Measurements from ENCODE around the gene MCEMP1. TPM values are rescaled to one million over a fixed set of nuclear protein-coding genes. Genes with fewer than 3 reads are reported as not detected.

The MCEMP1 gene
- total and polyA plus RNA-seq, 2 of the 13 experiments (the other 11 are each of a cell fraction or from before 2014, with no cell fraction given), result not detected

DNA sequence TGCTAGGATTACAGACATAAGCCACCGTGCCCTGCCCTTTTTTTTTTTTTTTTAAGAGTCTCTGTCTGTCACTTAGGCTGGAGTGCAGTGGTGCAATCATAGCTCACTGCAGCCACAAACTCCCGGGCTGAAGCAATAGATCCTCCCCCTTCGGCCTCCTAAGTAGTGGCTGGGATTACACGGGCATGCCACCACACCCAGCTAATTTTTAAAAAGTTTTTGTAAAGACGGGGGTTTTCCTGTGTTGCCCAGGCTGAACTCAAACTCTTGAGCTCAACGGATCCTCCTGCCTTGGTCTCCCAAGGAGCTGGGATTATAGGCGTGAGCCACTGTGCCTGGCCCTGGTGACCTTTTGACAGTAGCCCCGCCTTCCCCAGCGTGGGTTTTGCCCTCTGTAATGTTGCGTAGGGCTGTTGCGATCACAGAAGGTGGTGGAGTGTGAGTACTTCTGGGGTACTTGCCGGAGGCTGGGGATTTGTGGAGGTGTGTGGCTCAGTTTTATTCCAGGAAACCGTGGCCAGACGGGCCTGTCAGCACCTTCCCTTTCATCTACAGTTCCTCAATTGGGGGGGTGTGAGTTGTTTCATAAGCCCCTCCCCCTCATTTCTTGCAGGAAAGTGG lies 19.6 kb upstream of the MCEMP1 start (continued):
- TF ChIP-seq, protein P1, sequence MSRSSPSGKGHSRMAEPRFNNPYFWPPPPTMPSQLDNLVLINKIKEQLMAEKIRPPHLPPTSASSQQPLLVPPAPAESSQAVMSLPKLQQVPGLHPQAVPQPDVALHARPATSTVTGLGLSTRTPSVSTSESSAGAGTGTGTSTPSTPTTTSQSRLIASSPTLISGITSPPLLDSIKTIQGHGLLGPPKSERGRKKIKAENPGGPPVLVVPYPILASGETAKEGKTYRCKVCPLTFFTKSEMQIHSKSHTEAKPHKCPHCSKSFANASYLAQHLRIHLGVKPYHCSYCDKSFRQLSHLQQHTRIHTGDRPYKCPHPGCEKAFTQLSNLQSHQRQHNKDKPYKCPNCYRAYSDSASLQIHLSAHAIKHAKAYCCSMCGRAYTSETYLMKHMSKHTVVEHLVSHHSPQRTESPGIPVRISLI (CRISPR knock-in tag; IDR thresholded peaks at IDR 0.05; ENCODE audit: borderline replicate concordance), result peak; percentile 71; the same call in 1 of the 2 replicates
- TF ChIP-seq ZNF850 (CRISPR knock-in tag; conservative IDR thresholded peaks at IDR 0.05), result no peak
- TF ChIP-seq, protein P2, sequence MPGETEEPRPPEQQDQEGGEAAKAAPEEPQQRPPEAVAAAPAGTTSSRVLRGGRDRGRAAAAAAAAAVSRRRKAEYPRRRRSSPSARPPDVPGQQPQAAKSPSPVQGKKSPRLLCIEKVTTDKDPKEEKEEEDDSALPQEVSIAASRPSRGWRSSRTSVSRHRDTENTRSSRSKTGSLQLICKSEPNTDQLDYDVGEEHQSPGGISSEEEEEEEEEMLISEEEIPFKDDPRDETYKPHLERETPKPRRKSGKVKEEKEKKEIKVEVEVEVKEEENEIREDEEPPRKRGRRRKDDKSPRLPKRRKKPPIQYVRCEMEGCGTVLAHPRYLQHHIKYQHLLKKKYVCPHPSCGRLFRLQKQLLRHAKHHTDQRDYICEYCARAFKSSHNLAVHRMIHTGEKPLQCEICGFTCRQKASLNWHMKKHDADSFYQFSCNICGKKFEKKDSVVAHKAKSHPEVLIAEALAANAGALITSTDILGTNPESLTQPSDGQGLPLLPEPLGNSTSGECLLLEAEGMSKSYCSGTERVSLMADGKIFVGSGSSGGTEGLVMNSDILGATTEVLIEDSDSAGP (CRISPR knock-in tag; IDR thresholded peaks at IDR 0.05; ENCODE audit: borderline replicate concordance), result no peak
- TF ChIP-seq ZSCAN21 (CRISPR knock-in tag; IDR thresholded peaks at IDR 0.05; ENCODE audit: borderline replicate concordance), result no peak
- TF ChIP-seq MIER3 (CRISPR knock-in tag; IDR thresholded peaks at IDR 0.05; ENCODE audit: borderline replicate concordance), result no peak
- TF ChIP-seq KDM4B (CRISPR knock-in tag; IDR thresholded peaks at IDR 0.05), result no peak
- no peak for TF ChIP-seq BCL6 (CRISPR knock-in tag; IDR thresholded peaks at IDR 0.05)
- TF ChIP-seq ZMYM3 (CRISPR knock-in tag; IDR thresholded peaks at IDR 0.05), result 0 out of 2 replicates have a peak, but pooled peaks have one; percentile 7
- TF ChIP-seq MXI1 (IDR thresholded peaks at IDR 0.05; ENCODE audit: borderline replicate concordance, low read depth, low read length), result no peak
- no peak for TF ChIP-seq ZNF3 (CRISPR knock-in tag; IDR thresholded peaks at IDR 0.05)
- no peak for TF ChIP-seq POLR2G (IDR thresholded peaks at IDR 0.05; ENCODE audit: low read depth, low read length)
- TF ChIP-seq ZNF790 (CRISPR knock-in tag; IDR thresholded peaks at IDR 0.05; ENCODE audit: borderline replicate concordance), result no peak
- TF ChIP-seq, protein P3, sequence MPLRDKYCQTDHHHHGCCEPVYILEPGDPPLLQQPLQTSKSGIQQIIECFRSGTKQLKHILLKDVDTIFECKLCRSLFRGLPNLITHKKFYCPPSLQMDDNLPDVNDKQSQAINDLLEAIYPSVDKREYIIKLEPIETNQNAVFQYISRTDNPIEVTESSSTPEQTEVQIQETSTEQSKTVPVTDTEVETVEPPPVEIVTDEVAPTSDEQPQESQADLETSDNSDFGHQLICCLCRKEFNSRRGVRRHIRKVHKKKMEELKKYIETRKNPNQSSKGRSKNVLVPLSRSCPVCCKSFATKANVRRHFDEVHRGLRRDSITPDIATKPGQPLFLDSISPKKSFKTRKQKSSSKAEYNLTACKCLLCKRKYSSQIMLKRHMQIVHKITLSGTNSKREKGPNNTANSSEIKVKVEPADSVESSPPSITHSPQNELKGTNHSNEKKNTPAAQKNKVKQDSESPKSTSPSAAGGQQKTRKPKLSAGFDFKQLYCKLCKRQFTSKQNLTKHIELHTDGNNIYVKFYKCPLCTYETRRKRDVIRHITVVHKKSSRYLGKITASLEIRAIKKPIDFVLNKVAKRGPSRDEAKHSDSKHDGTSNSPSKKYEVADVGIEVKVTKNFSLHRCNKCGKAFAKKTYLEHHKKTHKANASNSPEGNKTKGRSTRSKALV (CRISPR knock-in tag; IDR thresholded peaks at IDR 0.05), result no peak
- TF ChIP-seq, protein P4, sequence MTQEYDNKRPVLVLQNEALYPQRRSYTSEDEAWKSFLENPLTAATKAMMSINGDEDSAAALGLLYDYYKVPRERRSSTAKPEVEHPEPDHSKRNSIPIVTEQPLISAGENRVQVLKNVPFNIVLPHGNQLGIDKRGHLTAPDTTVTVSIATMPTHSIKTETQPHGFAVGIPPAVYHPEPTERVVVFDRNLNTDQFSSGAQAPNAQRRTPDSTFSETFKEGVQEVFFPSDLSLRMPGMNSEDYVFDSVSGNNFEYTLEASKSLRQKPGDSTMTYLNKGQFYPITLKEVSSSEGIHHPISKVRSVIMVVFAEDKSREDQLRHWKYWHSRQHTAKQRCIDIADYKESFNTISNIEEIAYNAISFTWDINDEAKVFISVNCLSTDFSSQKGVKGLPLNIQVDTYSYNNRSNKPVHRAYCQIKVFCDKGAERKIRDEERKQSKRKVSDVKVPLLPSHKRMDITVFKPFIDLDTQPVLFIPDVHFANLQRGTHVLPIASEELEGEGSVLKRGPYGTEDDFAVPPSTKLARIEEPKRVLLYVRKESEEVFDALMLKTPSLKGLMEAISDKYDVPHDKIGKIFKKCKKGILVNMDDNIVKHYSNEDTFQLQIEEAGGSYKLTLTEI (CRISPR knock-in tag; conservative IDR thresholded peaks at IDR 0.05), result no peak
- TF ChIP-seq CEBPB (IDR thresholded peaks at IDR 0.05; ENCODE audit: borderline replicate concordance, low read depth, low read length), result peak; percentile 50
- TF ChIP-seq FOXM1 (CRISPR knock-in tag; IDR thresholded peaks at IDR 0.05), result no peak
- TF ChIP-seq, protein P5, sequence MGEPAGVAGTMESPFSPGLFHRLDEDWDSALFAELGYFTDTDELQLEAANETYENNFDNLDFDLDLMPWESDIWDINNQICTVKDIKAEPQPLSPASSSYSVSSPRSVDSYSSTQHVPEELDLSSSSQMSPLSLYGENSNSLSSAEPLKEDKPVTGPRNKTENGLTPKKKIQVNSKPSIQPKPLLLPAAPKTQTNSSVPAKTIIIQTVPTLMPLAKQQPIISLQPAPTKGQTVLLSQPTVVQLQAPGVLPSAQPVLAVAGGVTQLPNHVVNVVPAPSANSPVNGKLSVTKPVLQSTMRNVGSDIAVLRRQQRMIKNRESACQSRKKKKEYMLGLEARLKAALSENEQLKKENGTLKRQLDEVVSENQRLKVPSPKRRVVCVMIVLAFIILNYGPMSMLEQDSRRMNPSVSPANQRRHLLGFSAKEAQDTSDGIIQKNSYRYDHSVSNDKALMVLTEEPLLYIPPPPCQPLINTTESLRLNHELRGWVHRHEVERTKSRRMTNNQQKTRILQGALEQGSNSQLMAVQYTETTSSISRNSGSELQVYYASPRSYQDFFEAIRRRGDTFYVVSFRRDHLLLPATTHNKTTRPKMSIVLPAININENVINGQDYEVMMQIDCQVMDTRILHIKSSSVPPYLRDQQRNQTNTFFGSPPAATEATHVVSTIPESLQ (CRISPR knock-in tag; conservative IDR thresholded peaks at IDR 0.05), result no peak
- peak; percentile 17; the same call in 1 of the 2 replicates for TF ChIP-seq GATAD2A (CRISPR knock-in tag; IDR thresholded peaks at IDR 0.05)
- TF ChIP-seq ZNF17 (CRISPR knock-in tag; IDR thresholded peaks at IDR 0.05), result no peak
- TF ChIP-seq, protein P6, sequence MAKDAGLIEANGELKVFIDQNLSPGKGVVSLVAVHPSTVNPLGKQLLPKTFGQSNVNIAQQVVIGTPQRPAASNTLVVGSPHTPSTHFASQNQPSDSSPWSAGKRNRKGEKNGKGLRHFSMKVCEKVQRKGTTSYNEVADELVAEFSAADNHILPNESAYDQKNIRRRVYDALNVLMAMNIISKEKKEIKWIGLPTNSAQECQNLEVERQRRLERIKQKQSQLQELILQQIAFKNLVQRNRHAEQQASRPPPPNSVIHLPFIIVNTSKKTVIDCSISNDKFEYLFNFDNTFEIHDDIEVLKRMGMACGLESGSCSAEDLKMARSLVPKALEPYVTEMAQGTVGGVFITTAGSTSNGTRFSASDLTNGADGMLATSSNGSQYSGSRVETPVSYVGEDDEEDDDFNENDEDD (CRISPR knock-in tag; IDR thresholded peaks at IDR 0.05; ENCODE audit: borderline replicate concordance), result no peak
- TF ChIP-seq SSRP1 (CRISPR knock-in tag; IDR thresholded peaks at IDR 0.05), result no peak

Measured in HepG2 (cell line).